Fibroblast of the conjunctiva (primary cell): ENCODE measurements around the gene ANKIB1.
"Not testable (repeated sequence)": the region's sequence is repeated elsewhere in the genome, so short reads cannot be mapped to it uniquely, and the experiment has no call there.

Experiments
- DNase-seq: peaks from one replicate; pipeline ENCODE4 v3.0.0-alpha.2; 2010; ENCODE audit warnings: low read depth

The ANKIB1 gene

GRCh38 chr7:92410162-92410561 is 164.4 kb downstream of the ANKIB1 start:
- DNase-seq = not testable (repeated sequence)

DNA sequence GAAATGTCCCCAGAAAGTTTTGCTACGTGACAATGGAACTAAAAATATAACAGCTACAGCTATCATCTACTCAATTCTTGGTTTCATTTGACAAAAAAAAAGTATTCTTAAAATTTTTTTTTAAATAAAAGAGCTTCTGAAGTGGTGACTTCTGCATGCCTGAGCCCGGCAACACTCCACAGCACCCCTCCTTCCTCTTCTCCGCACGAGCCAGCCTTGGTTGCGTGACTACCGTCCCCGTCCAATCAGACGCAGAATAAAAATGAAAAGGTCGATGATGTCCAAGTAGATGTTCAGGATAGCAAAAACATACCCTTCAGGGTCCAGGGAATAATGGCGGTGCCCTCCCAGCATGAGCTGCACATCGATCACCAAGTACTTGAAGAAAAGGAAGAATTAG is 167.0 kb downstream of the ANKIB1 start:
- no peak for DNase-seq

GRCh38 chr7:92413550-92413949 is 167.8 kb downstream of the ANKIB1 start:
- DNase-seq = no peak

GRCh38 chr7:92415225-92415624 is 169.5 kb downstream of the ANKIB1 start:
- no peak for DNase-seq

GRCh38 chr7:92417913-92418312 is 172.1 kb downstream of the ANKIB1 start:
- DNase-seq = no peak

- DNase-seq = no peak
Measured at GRCh38 chr7:92421676-92422435, 176.1 kb downstream of the ANKIB1 start.

DNA sequence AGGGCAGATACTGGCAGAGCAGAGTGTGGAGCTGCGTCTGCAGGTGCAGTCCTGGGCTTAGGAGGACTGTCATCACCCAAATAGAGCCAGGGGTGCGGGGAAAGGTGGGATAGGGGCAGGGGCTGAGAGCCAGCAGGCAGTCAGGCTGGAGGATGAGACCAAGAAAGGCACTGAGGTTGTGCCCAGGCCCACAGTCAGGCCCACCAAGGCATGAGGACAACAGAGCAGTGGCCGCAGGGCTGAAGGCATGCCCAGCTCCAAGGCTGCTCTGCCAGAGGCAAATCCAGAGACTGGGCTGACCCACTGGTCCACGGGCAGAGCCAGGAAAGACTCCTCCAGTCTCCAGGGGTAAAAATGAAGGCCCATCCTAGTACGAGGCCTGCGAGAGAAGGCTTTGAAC is 177.2 kb downstream of the ANKIB1 start:
- no peak for DNase-seq

GRCh38 chr7:92423710-92424131 is 177.9 kb downstream of the ANKIB1 start:
- DNase-seq = no peak

- DNase-seq = no peak
Measured at GRCh38 chr7:92425311-92425947, 179.7 kb downstream of the ANKIB1 start.

DNA sequence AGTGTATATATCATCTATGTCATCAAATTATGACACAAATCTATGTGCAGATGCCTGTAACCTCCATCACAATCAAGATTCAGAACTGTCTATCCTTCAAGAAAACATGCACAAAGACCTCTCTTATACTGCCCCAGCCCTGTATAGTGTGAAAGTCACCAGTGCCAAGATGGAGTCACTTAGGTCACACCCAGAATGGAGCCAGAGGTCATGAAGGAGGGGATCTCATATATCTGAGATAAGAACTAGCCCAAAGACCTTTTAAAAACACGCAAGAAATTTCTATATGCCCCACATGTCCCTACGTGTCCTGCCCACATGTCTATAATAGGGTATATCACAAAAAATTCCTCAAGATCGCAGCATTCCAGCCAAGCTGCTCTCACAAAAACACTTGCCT is 181.4 kb downstream of the ANKIB1 start:
- no peak for DNase-seq

GRCh38 chr7:92432299-92432946 is 186.6 kb downstream of the ANKIB1 start:
- DNase-seq = no peak

GRCh38 chr7:92433019-92433418 is 187.2 kb downstream of the ANKIB1 start:
- no peak for DNase-seq

GRCh38 chr7:92435542-92435941 is 189.8 kb downstream of the ANKIB1 start:
- no peak for DNase-seq

- no peak for DNase-seq
Measured at GRCh38 chr7:92436612-92437445, 191.1 kb downstream of the ANKIB1 start.

DNA sequence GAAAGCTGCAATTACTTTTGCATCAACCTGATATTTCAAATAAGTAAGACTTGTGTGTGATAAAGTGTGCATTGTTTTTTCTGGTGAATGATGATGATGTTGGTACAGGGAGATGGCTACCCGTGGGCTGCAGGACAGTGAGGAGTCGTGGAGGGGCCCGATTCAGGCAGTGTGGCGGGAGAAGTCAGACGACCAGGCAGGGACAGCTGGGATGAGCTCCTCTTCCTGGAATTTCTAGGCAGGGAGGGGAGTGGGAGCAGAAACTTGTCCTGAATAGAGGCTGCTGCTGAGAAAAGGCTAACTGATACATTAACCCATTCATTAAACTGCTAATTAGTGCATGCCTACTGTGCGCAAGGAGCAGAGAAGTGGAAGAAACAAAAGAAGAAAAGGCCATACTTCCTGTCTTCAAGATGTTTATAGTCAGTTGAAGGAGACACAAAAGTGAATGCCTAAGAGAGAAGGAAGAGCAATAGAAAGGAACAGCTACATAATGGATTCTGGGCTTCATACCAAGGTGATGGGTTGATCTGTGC is 192.2 kb downstream of the ANKIB1 start:
- DNase-seq = no peak

DNA sequence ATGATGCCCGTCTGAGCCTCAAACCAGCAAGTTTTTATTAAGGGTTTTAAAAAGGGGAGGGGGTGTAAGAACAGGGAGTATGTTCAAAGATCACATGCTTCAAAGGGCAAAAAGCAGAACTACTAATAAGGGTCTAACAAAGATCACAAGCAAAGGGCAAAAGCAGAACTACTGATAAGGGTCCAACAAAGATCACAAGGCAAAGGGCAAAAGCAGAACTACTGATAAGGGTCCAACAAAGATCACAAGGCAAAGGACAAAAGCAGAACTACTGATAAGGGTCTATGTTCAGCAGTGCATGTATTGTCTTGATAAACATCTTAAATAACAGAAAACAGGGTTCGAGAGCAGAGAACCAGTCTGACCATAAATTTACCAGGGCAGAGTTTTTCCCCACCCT is 196.9 kb downstream of the ANKIB1 start:
- not testable (repeated sequence) for DNase-seq

- DNase-seq = no peak
Measured at GRCh38 chr7:92446869-92447344, 201.1 kb downstream of the ANKIB1 start.

- DNase-seq = peak; percentile 80
Measured at GRCh38 chr7:92447345-92448204, 201.8 kb downstream of the ANKIB1 start, which contains the start of gene GATAD1. Gene GATAD1 (plus strand): TSS chr7:92447482. CDS start chr7:92447730, 248 bp downstream.

DNA sequence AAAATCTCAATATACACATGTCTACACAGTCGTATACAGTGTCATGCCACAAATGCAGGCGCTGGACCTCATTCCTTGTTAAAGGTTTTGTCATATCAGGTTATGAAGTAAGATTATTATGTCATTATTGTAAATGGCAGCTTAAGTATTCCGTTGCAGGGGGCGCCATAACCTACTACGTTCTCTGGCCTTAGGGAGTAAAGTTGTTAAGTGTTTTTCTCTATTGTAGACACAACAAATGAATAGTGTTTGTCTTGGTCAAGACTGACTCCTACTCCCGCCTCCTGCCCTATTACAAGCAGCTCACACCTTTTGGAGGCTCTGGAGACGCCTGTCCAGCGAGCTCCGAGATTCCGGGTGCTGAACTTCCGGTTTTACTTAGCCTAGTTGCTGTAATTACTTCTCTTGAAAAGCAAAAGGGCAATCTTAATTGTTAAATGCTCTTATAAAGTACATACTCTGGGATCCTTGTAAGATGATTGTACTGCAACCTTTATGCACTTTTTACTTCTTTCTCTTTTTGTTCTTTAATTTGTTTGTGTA is 202.5 kb downstream of the ANKIB1 start:
- DNase-seq = peak; percentile 41
